CD14-positive monocyte (primary cell): ENCODE results near the gene ARID4B. TPM values are rescaled to one million over a fixed set of nuclear protein-coding genes. Genes with fewer than 3 reads are reported as not detected.

Experiments
- DNase-seq, 3 donors: peaks; one replicate each; pipeline ENCODE4 v3.0.0-alpha.2; 2011 to 2022
- H2AFZ ChIP-seq: 2 replicates; pipeline ENCODE4 v1.6.0; 2012; ENCODE audit warnings: mild to moderate bottlenecking, low read depth, low read length, inconsistent platforms; ENCODE audit not compliant: insufficient read depth, poor library complexity, severe bottlenecking
- H3K27ac ChIP-seq, 2 donors: 1 replicate in 1 of 2; 2 replicates in 1 of 2; pipeline ENCODE4 v1.5.1; 2012 to 2013; ENCODE audit warnings: low read length in 2 of 2, control low read depth in 1 of 2, inconsistent platforms in 1 of 2, low read depth in 1 of 2, mild to moderate bottlenecking in 1 of 2
- H3K27me3 ChIP-seq, 2 donors: one replicate each; pipeline versions ENCODE4 v1.6.0 to v1.6.1; 2011 to 2013; ENCODE audit warnings: low read length in 2 of 2; ENCODE audit not compliant: control insufficient read depth in 2 of 2, insufficient read depth in 2 of 2
- H3K36me3 ChIP-seq, 2 donors: replicated peaks in 1 of 2; 1 replicate in 1 of 2; 2 replicates in 1 of 2; pipeline versions ENCODE4 v1.5.1 to v1.6.1; 2012 to 2013; ENCODE audit warnings: low read length in 2 of 2, control low read depth in 1 of 2, inconsistent platforms in 1 of 2, mild to moderate bottlenecking in 1 of 2; ENCODE audit not compliant: insufficient read depth in 2 of 2, control insufficient read depth in 1 of 2
- H3K4me1 ChIP-seq, 2 donors: 1 replicate in 1 of 2; 2 replicates in 1 of 2; pipeline versions ENCODE4 v1.5.1 to v1.6.1; 2012 to 2013; ENCODE audit warnings: low read length in 2 of 2, control low read depth in 1 of 2, inconsistent platforms in 1 of 2, mild to moderate bottlenecking in 1 of 2, moderate library complexity in 1 of 2; ENCODE audit not compliant: insufficient read depth in 2 of 2, control insufficient read depth in 1 of 2
- H3K4me2 ChIP-seq: replicated peaks from 2 replicates; pipeline ENCODE3; 2012; ENCODE audit warnings: low read length, moderate library complexity, mild to moderate bottlenecking; ENCODE audit not compliant: poor library complexity, severe bottlenecking; ENCODE audit errors: extremely low read depth
- H3K4me3 ChIP-seq, 3 experiments: fragments of 200-600 bp in 1 of 3; sonication (generic) in 1 of 3; replicated peaks in 1 of 3; 1 replicate in 2 of 3; 2 replicates in 1 of 3; pipeline ENCODE4 v1.5.1; 2011 to 2013; ENCODE audit warnings: low read length in 3 of 3, mild to moderate bottlenecking in 3 of 3, control low read depth in 2 of 3, low read depth in 2 of 3, inconsistent platforms in 1 of 3, moderate library complexity in 1 of 3
- H3K79me2 ChIP-seq: 2 replicates; pipeline ENCODE4 v1.6.0; 2012; ENCODE audit warnings: mild to moderate bottlenecking, control low read depth, inconsistent platforms, low read length, moderate library complexity; ENCODE audit not compliant: insufficient read depth
- H3K9ac ChIP-seq: 2 replicates; pipeline ENCODE4 v1.6.0; 2017; ENCODE audit warnings: low read length, mild to moderate bottlenecking; ENCODE audit not compliant: insufficient read depth, poor library complexity, severe bottlenecking
- H3K9me3 ChIP-seq, 2 donors: replicated peaks in 1 of 2; 1 replicate in 1 of 2; 2 replicates in 1 of 2; pipeline versions ENCODE4 v1.5.1 to v1.6.1; 2012 to 2013; ENCODE audit warnings: low read length in 2 of 2, control low read depth in 1 of 2; ENCODE audit not compliant: control insufficient read depth in 1 of 2, insufficient read depth in 1 of 2
- H4K20me1 ChIP-seq: 2 replicates; pipeline ENCODE4 v1.6.0; 2012; ENCODE audit warnings: mild to moderate bottlenecking, low read length, control low read depth, moderate library complexity; ENCODE audit not compliant: insufficient read depth
- H3K27ac Mint-ChIP-seq, 7 donors: one replicate each; pipeline ENCODE4 v1.8.0; 2020; ENCODE audit warnings: mild to moderate bottlenecking in 7 of 7, mixed read lengths in 7 of 7, moderate library complexity in 6 of 7, inconsistent platforms in 2 of 7
- H3K27me3 Mint-ChIP-seq, 3 donors: one replicate each; pipeline ENCODE4 v1.8.0; 2021 to 2022; ENCODE audit warnings: low read depth in 3 of 3, mild to moderate bottlenecking in 3 of 3, mixed read lengths in 3 of 3, moderate library complexity in 3 of 3, inconsistent platforms in 1 of 3
- H3K36me3 Mint-ChIP-seq, 2 donors: one replicate each; pipeline ENCODE4 v1.8.0; 2020; ENCODE audit warnings: mixed read lengths in 2 of 2, inconsistent platforms in 1 of 2, mild to moderate bottlenecking in 1 of 2
- H3K4me1 Mint-ChIP-seq: one replicate; pipeline ENCODE4 v1.8.0; 2020; ENCODE audit warnings: mild to moderate bottlenecking, mixed read lengths
- H3K4me3 Mint-ChIP-seq, 2 donors: one replicate each; pipeline ENCODE4 v1.8.0; 2020; ENCODE audit warnings: mild to moderate bottlenecking in 2 of 2, mixed read lengths in 2 of 2, moderate library complexity in 1 of 2
- H3K9me3 Mint-ChIP-seq, 7 donors: one replicate each; pipeline ENCODE4 v1.8.0; 2020 to 2022; ENCODE audit warnings: mixed read lengths in 7 of 7, mild to moderate bottlenecking in 6 of 7, moderate library complexity in 6 of 7, inconsistent platforms in 2 of 7
- WGBS: methylation state at CpG from one replicate; pipeline ENCODE4 v1.1.5; 2013; ENCODE audit warnings: missing lambda C conversion rate; ENCODE audit not compliant: insufficient coverage; 5-methylcytosine and 5-hydroxymethylcytosine counted together
- intact Hi-C, 2 donors: fragments of 100-400 bp; cut with micrococcal nuclease; formaldehyde crosslinking; loops; one replicate each; pipeline versions ENCODE4 v1.15.0 to v1.15.1; 2023
- polyA plus RNA-seq, 3 donors: library from polyadenylated mRNA; depleted of rRNA in 1 of 3; unstranded in 2 of 3; stranded (reverse) in 1 of 3; fragments of 300-500 nt in 2 of 3; fragments of >200 nt in 1 of 3; fragmentation: Illumina TruSeq in 2 of 3; gene quantifications; 1 replicate in 2 of 3; 2 replicates in 1 of 3; pipeline ENCODE4 v1.2.3, GENCODE V29; 2012 to 2021
- TF ChIP-seq, protein P1 (sequence below): fragments of 200-600 bp; IDR thresholded peaks from one replicate; pipeline ENCODE4 v1.8.0; 2022; ENCODE audit warnings: antibody characterized with exemption, mild to moderate bottlenecking

ARID4B gene
- polyA plus RNA-seq, 3 donors: 9.3 to 15.4 (median 11.1) TPM

DNA sequence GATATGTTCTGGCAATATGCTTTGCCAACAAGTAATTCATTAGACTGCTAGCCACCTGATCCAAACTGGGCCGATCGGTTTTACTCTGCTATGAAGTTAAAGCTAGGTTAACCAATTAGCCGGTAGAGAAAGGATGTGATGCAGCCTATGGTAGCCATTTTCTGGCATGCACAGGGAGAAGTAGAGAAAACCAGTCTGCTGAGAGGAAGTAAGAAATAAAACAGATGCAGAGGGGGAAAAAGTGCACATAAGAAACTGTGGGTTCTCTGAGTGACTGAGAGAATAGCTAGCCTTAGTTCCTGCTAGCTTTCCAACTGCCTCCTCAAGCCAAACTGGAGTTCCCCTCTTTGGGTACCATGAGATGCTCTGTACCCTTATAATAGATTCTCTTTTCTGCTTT is 52.8 kb downstream of the ARID4B start:
- H3K9ac ChIP-seq: no peak overlapping the region
- no peak overlapping the region for H3K4me2 ChIP-seq

DNA sequence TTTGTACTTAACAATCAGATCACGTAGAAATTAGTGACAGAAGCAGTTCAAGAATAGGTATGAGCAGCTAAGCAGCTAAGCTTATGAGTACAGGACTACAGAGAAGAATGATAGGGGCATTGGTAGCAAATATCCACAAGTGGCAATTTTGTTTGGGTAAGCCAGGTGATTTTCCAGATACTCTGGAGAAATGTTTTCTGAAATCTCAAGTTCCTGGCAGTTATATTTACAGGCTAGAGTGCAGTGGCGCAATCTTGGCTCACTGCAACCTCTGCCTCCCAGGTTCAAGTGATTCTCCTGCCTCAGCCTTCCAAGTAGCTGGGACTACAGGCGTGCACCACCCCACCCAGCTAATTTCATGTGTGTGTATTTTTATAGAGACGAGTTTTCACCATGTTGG is 55.1 kb downstream of the ARID4B start:
- intact Hi-C loops: no loop called here
- Histone ChIP-seq H3K27ac (no peak overlapping the region), H3K9me3 (no peaks in the 10 kb centered on the region), H3K36me3 (no peaks in the 10 kb centered on the region), H3K4me3 (no peak overlapping the region), H4K20me1 (peaks cover 95% of the 10 kb centered on the region), H3K9ac (no peak overlapping the region), H3K4me1 (peaks cover 12 to 17% of the 10 kb centered on the region in 2 donors), H3K79me2 (peaks cover 97% of the 10 kb centered on the region), H3K27me3 (no peaks in the 10 kb centered on the region), H3K4me2 (no peak overlapping the region), H2AFZ (no peak overlapping the region)
- TF ChIP-seq, protein P1, sequence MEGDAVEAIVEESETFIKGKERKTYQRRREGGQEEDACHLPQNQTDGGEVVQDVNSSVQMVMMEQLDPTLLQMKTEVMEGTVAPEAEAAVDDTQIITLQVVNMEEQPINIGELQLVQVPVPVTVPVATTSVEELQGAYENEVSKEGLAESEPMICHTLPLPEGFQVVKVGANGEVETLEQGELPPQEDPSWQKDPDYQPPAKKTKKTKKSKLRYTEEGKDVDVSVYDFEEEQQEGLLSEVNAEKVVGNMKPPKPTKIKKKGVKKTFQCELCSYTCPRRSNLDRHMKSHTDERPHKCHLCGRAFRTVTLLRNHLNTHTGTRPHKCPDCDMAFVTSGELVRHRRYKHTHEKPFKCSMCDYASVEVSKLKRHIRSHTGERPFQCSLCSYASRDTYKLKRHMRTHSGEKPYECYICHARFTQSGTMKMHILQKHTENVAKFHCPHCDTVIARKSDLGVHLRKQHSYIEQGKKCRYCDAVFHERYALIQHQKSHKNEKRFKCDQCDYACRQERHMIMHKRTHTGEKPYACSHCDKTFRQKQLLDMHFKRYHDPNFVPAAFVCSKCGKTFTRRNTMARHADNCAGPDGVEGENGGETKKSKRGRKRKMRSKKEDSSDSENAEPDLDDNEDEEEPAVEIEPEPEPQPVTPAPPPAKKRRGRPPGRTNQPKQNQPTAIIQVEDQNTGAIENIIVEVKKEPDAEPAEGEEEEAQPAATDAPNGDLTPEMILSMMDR: no peak
- H3K36me3 Mint-ChIP-seq: peaks cover 0 to 3% of the 10 kb centered on the region in 2 donors
- H3K4me3 Mint-ChIP-seq: no peak overlapping the region
- peaks cover 0 to 2% (median 0%) of the 10 kb centered on the region in 7 donors for H3K9me3 Mint-ChIP-seq
- DNase-seq: no peak
- 100% methylated on average over 1 of the region's 4 CpGs for WGBS
- H3K4me1 Mint-ChIP-seq: peaks cover 37% of the 10 kb centered on the region
- no peaks in the 10 kb centered on the region for H3K27me3 Mint-ChIP-seq
- H3K27ac Mint-ChIP-seq: peak overlapping the region in 1 of 7 donors; percentile 52

More for the DNA sequence above, 52.8 kb downstream of the ARID4B start:
- no peak overlapping the region for H3K4me3 ChIP-seq
- H3K9me3 ChIP-seq: no peaks in the 10 kb centered on the region
- no peak overlapping the region for H2AFZ ChIP-seq
- Mint-ChIP-seq H3K4me3 (peak overlapping the region in 1 of 2 donors; percentile 3), H3K27me3 (no peaks in the 10 kb centered on the region), H3K36me3 (no peaks in the 10 kb centered on the region), H3K4me1 (peaks cover 40% of the 10 kb centered on the region), H3K27ac (peak overlapping the region in 5 of 7 donors; percentile 4 to 68 (median 44)), H3K9me3 (peaks cover 0 to 2% (median 0%) of the 10 kb centered on the region in 7 donors)
- DNase-seq: peak; percentile 27 to 40 (median 32)
- peaks cover 12 to 17% of the 10 kb centered on the region in 2 donors for H3K4me1 ChIP-seq
- intact Hi-C loops: no loop called here
- peaks cover 95% of the 10 kb centered on the region for H4K20me1 ChIP-seq
- peaks cover 97% of the 10 kb centered on the region for H3K79me2 ChIP-seq
- TF ChIP-seq, protein P1: no peak
- no peaks in the 10 kb centered on the region for H3K36me3 ChIP-seq
- no peaks in the 10 kb centered on the region for H3K27me3 ChIP-seq
- WGBS: 29% methylated on average over 3 of the region's 3 CpGs
- H3K27ac ChIP-seq: peak overlapping the region in 1 of 2 donors; percentile 55
